ENCODE measurements around the gene EVX2. TPM values are rescaled to one million over a fixed set of nuclear protein-coding genes. Genes with fewer than 3 reads are reported as not detected.

Gene EVX2
- total and polyA plus RNA-seq, 9 of the 15 experiments (the other 6 are each of a cell fraction or from before 2014, with no cell fraction given) = not detected

GRCh38 chr2:176066645-176067588 lies 16.8 kb downstream of the EVX2 start:
- Histone ChIP-seq H3K4me2 (ENCODE audit: insufficient read depth, low read length) (peak overlapping the region; percentile 53; the same call in 1 of the 2 replicates), H3K79me2 (ENCODE audit: control insufficient read depth, insufficient read depth, low read length) (no peaks in the 10 kb centered on the region), H4K20me1 (replicated peaks; ENCODE audit: control insufficient read depth, insufficient read depth, low read length) (no peaks in the 10 kb centered on the region; the same call in 1 of the 2 replicates), H3K36me3 (ENCODE audit: control insufficient read depth, insufficient read depth, low read length) (no peaks in the 10 kb centered on the region), H3K4me3 (no peak overlapping the region), H2AFZ (ENCODE audit: low read depth, low read length) (peak overlapping the region; percentile 73), H3K9ac (ENCODE audit: insufficient read depth in 1 of 2, low read depth in 2 of 2, low read length in 2 of 2) (peak overlapping the region in 1 of 2 experiments; percentile 26; a peak in 2 of 4 replicates), H3K27me3 (ENCODE audit: control insufficient read depth in 2 of 2, insufficient read depth in 2 of 2, low read length in 2 of 2) (peaks cover 59 to 60% of the 10 kb centered on the region in 2 experiments), H3K9me1 (ENCODE audit: control insufficient read depth, insufficient read depth, low read length) (peaks cover 3% of the 10 kb centered on the region), H3K27ac (ENCODE audit: extremely low read depth, low read depth, low read length) (no peak overlapping the region), H3K4me1 (replicated peaks in 1 of 2; ENCODE audit: control insufficient read depth in 2 of 2, insufficient read depth in 2 of 2, low read length in 2 of 2) (peaks cover 0 to 24% of the 10 kb centered on the region in 2 experiments; a peak in 2 of 5 replicates), H3K9me3 (replicated peaks; ENCODE audit: control insufficient read depth, insufficient read depth, low read depth, low read length) (no peaks in the 10 kb centered on the region)
- in situ Hi-C loops (cut with MboI) (no loop called here), intact Hi-C loops (cut with micrococcal nuclease) (no loop called here)
- ATAC-seq (peak; percentile 64), FAIRE-seq (no peak), DNase-seq (ENCODE audit: extremely low read depth in 1 of 4, low spot score in 3 of 4) (peak in 1 of 4 experiments; percentile 18)
- no TSS peak for BruUV-seq (replicated peaks)
- POLR2A ChIA-PET = no interaction called here
- 16% methylated on average over 43 of the region's 56 CpGs for WGBS (ENCODE audit: insufficient coverage, low coverage, missing lambda C conversion rate)
- CTCF ChIA-PET (ENCODE audit: low intra/inter-chr PET ratio) = no interaction called here
- TF ChIP-seq RBM15 (IDR thresholded peaks at IDR 0.05; ENCODE audit: insufficient read depth, low read length) = no peak
- TF ChIP-seq ZNF695 (CRISPR knock-in tag; IDR thresholded peaks at IDR 0.05) = no peak
- no peak for TF ChIP-seq FOSL1 (tag; conservative IDR thresholded peaks at IDR 0.05)
- no peak for TF ChIP-seq CBX3 (IDR thresholded peaks at IDR 0.05; ENCODE audit: borderline replicate concordance in 1 of 2, low read length in 2 of 2)
- no peak for TF ChIP-seq ILK (tag; IDR thresholded peaks at IDR 0.05; ENCODE audit: borderline replicate concordance, low read depth)
- TF ChIP-seq ZNF583 (CRISPR knock-in tag; IDR thresholded peaks at IDR 0.05) = no peak
- no peak for TF ChIP-seq DPF2 (IDR thresholded peaks at IDR 0.05)
- no peak for TF ChIP-seq FUS (optimal IDR thresholded peaks at IDR 0.05; ENCODE audit: low read depth, low read length)
- no peak for TF ChIP-seq KLF16 (IDR thresholded peaks at IDR 0.05)
- TF ChIP-seq RBFOX2 (IDR thresholded peaks at IDR 0.05; ENCODE audit: low read depth, low read length) = 0 out of 2 replicates have a peak, but pooled peaks have one; percentile 42
- TF ChIP-seq ZBTB34 (CRISPR knock-in tag; IDR thresholded peaks at IDR 0.05) = no peak
- TF ChIP-seq SRSF3 (IDR thresholded peaks at IDR 0.05; ENCODE audit: insufficient read depth, low read length) = no peak
- no peak for TF ChIP-seq TAL1 (IDR thresholded peaks at IDR 0.05)
- TF ChIP-seq LCOR (CRISPR knock-in tag; IDR thresholded peaks at IDR 0.05) = 0 out of 2 replicates have a peak, but pooled peaks have one; percentile 31
- no peak for TF ChIP-seq EP400 (IDR thresholded peaks at IDR 0.05)
